Measurements from ENCODE around the gene ENTPD7. TPM values are rescaled to one million over a fixed set of nuclear protein-coding genes. Genes with fewer than 3 reads are reported as not detected.
A peak's percentile ranks its signal among the peaks of the same experiment; 100 is the strongest.

Gene ENTPD7
- total and polyA plus RNA-seq, 9 of the 15 experiments (the other 6 are each of a cell fraction or from before 2014, with no cell fraction given), result 1.4 to 13.9 (median 8.5) TPM

DNA sequence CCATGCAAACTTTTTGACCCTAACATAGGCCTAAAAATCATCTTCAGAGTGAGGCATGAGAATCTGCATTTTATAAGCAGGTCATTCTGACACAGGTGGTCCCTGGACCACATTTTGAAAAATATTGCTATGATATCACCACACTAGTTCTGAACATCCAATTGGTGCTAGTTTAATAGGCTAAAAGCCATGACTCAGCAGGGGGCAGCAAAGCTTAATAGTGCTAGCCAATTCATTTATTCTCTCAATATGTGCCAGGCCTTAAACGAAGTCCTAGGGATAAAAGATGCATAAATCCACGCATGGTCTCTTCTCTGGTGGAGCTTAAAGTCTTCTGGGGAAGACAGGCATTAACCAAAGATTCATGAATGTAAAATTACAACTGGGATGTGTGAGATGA is 28.9 kb upstream of the ENTPD7 start:
- no TSS peak for BruUV-seq (replicated peaks)
- FAIRE-seq (peak; percentile 29), DNase-seq (ENCODE audit: extremely low read depth in 1 of 4, low spot score in 3 of 4) (peak in 1 of 4 experiments; percentile 39), ATAC-seq (peak; percentile 68)
- intact Hi-C loops (cut with micrococcal nuclease), result loop anchor here (1.0 kb wide), 1 partner anchor 81 kb away; no protein-coding TSS in a partner anchor
- no peaks in the 10 kb centered on the region for H3K4me1 ChIP-seq (replicated peaks in 1 of 2; ENCODE audit: control insufficient read depth in 2 of 2, insufficient read depth in 2 of 2, low read length in 2 of 2)
- H3K4me3 ChIP-seq, result no peak overlapping the region
- no peak overlapping the region for H3K4me2 ChIP-seq (ENCODE audit: insufficient read depth, low read length)
- no peaks in the 10 kb centered on the region for H3K79me2 ChIP-seq (ENCODE audit: control insufficient read depth, insufficient read depth, low read length)
- ChIA-PET POLR2A (no interaction called here), CTCF (ENCODE audit: low intra/inter-chr PET ratio) (interaction anchor here (0.7 kb wide), 1 partner anchor 81 kb away, joined by 3 read pairs; no protein-coding TSS in a partner anchor)
- H3K27ac ChIP-seq (ENCODE audit: extremely low read depth, low read depth, low read length), result no peak overlapping the region
- H3K36me3 ChIP-seq (ENCODE audit: control insufficient read depth, insufficient read depth, low read length), result no peaks in the 10 kb centered on the region
- H3K9me3 ChIP-seq (replicated peaks; ENCODE audit: control insufficient read depth, insufficient read depth, low read depth, low read length), result no peaks in the 10 kb centered on the region
- 32% methylated on average over 2 of the region's 2 CpGs for WGBS (ENCODE audit: insufficient coverage, low coverage, missing lambda C conversion rate)
- no peak overlapping the region for H3K9ac ChIP-seq (ENCODE audit: insufficient read depth in 1 of 2, low read depth in 2 of 2, low read length in 2 of 2)
- in situ Hi-C loops (cut with MboI), result no loop called here
- H2AFZ ChIP-seq (ENCODE audit: low read depth, low read length), result no peak overlapping the region; the same call in 1 of the 2 replicates
- no peaks in the 10 kb centered on the region for H3K9me1 ChIP-seq (ENCODE audit: control insufficient read depth, insufficient read depth, low read length)
- no peaks in the 10 kb centered on the region; a peak in 1 of 5 replicates for H3K27me3 ChIP-seq (ENCODE audit: control insufficient read depth in 2 of 2, insufficient read depth in 2 of 2, low read length in 2 of 2)
- no peaks in the 10 kb centered on the region for H4K20me1 ChIP-seq (replicated peaks; ENCODE audit: control insufficient read depth, insufficient read depth, low read length)
- TF ChIP-seq, protein P1, sequence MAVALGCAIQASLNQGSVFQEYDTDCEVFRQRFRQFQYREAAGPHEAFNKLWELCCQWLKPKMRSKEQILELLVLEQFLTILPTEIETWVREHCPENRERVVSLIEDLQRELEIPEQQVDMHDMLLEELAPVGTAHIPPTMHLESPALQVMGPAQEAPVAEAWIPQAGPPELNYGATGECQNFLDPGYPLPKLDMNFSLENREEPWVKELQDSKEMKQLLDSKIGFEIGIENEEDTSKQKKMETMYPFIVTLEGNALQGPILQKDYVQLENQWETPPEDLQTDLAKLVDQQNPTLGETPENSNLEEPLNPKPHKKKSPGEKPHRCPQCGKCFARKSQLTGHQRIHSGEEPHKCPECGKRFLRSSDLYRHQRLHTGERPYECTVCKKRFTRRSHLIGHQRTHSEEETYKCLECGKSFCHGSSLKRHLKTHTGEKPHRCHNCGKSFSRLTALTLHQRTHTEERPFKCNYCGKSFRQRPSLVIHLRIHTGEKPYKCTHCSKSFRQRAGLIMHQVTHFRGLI (CRISPR knock-in tag; IDR thresholded peaks at IDR 0.05), result no peak
- TF ChIP-seq, protein P2, sequence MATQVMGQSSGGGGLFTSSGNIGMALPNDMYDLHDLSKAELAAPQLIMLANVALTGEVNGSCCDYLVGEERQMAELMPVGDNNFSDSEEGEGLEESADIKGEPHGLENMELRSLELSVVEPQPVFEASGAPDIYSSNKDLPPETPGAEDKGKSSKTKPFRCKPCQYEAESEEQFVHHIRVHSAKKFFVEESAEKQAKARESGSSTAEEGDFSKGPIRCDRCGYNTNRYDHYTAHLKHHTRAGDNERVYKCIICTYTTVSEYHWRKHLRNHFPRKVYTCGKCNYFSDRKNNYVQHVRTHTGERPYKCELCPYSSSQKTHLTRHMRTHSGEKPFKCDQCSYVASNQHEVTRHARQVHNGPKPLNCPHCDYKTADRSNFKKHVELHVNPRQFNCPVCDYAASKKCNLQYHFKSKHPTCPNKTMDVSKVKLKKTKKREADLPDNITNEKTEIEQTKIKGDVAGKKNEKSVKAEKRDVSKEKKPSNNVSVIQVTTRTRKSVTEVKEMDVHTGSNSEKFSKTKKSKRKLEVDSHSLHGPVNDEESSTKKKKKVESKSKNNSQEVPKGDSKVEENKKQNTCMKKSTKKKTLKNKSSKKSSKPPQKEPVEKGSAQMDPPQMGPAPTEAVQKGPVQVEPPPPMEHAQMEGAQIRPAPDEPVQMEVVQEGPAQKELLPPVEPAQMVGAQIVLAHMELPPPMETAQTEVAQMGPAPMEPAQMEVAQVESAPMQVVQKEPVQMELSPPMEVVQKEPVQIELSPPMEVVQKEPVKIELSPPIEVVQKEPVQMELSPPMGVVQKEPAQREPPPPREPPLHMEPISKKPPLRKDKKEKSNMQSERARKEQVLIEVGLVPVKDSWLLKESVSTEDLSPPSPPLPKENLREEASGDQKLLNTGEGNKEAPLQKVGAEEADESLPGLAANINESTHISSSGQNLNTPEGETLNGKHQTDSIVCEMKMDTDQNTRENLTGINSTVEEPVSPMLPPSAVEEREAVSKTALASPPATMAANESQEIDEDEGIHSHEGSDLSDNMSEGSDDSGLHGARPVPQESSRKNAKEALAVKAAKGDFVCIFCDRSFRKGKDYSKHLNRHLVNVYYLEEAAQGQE (IDR thresholded peaks at IDR 0.05; ENCODE audit: borderline replicate concordance), result peak; percentile 64; the same call in 1 of the 2 replicates
- TF ChIP-seq, protein P2 (CRISPR knock-in tag; IDR thresholded peaks at IDR 0.05; ENCODE audit: low read depth), result no peak
- TF ChIP-seq ZNF24 (IDR thresholded peaks at IDR 0.05) (peak; percentile 68), ZNF316 (IDR thresholded peaks at IDR 0.05) (peak; percentile 86), MAFF (IDR thresholded peaks at IDR 0.05; ENCODE audit: low read length) (peak; percentile 54), MAFK (IDR thresholded peaks at IDR 0.05; ENCODE audit: low read length) (peak; percentile 34; the same call in 1 of the 2 replicates), KLF16 (IDR thresholded peaks at IDR 0.05) (no peak), POLR3G (IDR thresholded peaks at IDR 0.05; ENCODE audit: extremely low read depth, insufficient read length, insufficient replicate concordance) (no peak), MAFG (tag; conservative IDR thresholded peaks at IDR 0.05) (peak; percentile 70)
- TF ChIP-seq, protein P3, sequence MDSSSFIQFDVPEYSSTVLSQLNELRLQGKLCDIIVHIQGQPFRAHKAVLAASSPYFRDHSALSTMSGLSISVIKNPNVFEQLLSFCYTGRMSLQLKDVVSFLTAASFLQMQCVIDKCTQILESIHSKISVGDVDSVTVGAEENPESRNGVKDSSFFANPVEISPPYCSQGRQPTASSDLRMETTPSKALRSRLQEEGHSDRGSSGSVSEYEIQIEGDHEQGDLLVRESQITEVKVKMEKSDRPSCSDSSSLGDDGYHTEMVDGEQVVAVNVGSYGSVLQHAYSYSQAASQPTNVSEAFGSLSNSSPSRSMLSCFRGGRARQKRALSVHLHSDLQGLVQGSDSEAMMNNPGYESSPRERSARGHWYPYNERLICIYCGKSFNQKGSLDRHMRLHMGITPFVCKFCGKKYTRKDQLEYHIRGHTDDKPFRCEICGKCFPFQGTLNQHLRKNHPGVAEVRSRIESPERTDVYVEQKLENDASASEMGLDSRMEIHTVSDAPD (CRISPR knock-in tag; IDR thresholded peaks at IDR 0.05), result no peak
